Raji (cell line): ENCODE measurements around the gene CXCL14.

Source experiments
- POLR2A ChIP-seq: IDR thresholded peaks from 2 replicates; pipeline ENCODE4 v1.6.1; 2011; ENCODE audit warnings: low read depth, low read length, control low read depth; ENCODE audit not compliant: insufficient read depth

Gene CXCL14

DNA sequence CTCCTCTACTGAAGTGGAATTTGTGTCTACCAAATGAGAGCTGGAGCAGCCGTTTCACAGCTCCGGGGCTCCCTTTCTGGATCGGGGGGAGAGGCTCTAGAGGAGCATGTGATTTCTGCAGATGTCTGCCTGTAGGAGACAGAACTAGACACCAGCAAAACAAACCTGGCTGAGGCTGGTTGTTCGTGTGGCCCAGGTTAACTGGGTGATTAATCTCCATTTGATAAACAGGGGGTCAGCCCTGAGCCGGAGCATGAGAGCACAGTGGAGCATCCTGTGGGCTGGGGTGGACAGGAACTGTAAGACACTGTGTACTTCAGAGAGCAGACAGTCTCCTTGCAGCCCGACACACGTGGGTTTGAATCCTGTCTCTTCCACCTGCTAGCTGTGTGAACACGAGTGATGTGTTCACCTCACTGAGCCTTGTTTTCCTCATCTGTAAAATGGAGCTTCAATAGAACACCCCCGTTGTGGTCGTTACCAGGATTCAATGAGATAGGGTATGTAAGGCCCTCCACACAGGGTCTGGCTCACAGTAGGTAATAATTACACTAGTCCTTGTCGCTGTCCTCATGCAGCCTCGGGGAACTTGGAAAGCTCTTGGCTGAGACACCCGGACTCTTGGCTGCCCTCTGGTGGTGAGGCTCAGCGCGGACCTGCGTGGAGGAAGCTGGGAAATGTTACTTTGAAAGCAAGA lies 12.9 kb downstream of the CXCL14 start:
- no peak for TF ChIP-seq POLR2A

DNA sequence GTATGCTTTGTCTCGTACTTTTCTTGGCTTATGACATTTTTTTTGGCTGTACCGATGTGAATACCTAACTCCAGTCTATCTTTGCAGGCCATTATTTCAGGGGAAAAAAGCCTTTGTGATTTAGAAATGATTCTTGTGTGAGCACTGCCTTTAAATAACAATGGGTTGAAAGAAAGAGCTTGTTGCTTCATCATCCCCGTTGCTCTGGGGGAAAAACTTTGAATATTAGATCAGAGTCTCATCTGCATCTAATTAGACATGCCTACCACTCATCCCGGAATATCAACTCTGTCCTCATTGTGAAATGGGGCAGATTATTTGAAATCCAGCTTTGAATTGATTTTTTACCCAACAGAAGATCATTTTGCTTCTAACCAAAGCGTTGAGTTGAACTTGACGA lies 13.5 kb downstream of the CXCL14 start:
- no peak for TF ChIP-seq POLR2A

DNA sequence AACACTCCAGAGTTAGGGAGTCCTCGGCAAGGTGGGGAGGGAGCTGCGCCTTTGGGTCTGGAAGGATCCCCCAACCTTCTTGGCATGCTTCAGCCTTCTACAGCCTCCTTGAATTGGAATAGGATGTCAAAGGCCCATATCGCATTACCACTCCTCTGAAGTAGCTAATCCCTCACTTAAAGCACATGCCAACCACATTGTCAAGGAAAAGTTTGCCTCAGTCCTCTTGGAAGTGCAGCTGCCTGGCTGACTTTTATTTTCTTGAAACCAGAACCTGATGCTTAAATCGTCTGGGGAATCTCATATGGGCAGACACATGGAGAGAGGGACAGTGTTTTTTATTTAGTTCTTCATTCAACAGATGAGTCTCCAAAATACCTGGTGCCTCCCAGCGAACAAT lies 14.5 kb downstream of the CXCL14 start:
- TF ChIP-seq POLR2A = no peak

DNA sequence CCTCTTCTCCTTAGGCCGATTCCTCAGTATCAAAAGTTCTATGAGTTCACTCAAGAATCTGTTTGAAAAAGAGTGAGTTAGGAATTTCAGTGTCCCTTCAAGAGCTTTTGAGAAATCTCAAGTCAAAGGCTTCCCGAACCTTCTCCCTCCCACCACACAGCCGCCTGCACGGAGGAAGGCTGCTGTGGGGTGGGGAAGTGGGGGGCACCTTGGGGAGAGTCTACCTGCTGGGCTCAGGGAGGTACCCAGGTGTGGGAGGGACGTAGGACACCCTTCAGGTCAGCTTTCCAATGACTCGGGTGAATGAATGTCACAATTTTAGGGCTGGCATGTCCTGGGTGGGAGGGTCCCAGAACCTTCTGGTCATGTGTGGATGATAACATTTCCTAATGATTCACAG lies 17.5 kb downstream of the CXCL14 start:
- no peak for TF ChIP-seq POLR2A

DNA sequence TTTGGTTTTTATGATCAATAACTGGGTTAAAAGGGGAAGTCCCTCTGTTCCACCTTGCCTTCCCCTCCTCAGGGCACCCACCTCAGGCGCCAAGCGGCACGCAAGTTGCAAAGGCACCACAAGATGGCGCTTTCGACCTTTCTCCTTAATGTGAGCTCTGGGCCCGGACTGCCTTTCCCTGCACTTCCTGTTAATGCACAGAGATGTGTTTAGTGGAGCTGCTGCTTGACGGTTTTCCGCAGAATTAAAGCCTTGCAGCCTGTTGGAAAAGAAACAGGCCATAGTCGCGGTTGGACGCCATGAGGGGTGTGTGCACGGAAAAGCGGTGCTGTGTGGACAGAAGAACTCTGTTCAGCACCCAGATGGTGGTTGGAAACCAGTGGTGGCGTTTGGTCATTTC lies 17.9 kb downstream of the CXCL14 start:
- no peak for TF ChIP-seq POLR2A

DNA sequence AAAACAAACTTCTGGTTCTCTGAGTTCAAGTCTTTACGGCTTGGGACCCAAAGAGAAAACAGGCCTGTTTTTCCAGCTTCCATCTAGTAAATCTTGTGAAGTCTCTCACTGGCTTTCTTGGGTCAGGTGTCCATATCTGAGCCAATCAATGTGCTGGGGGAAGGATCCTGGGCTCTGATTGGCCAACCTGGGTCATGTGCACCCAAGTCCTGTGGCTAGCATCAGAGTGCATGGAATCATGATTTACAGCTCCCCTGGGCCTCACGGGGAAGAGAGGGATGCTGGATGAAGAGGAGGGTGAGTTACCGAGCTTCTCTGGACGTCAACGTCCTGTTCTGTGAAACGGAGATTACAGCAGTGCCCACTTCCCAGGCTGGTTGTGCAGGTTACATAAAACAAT lies 19.4 kb downstream of the CXCL14 start:
- no peak for TF ChIP-seq POLR2A

DNA sequence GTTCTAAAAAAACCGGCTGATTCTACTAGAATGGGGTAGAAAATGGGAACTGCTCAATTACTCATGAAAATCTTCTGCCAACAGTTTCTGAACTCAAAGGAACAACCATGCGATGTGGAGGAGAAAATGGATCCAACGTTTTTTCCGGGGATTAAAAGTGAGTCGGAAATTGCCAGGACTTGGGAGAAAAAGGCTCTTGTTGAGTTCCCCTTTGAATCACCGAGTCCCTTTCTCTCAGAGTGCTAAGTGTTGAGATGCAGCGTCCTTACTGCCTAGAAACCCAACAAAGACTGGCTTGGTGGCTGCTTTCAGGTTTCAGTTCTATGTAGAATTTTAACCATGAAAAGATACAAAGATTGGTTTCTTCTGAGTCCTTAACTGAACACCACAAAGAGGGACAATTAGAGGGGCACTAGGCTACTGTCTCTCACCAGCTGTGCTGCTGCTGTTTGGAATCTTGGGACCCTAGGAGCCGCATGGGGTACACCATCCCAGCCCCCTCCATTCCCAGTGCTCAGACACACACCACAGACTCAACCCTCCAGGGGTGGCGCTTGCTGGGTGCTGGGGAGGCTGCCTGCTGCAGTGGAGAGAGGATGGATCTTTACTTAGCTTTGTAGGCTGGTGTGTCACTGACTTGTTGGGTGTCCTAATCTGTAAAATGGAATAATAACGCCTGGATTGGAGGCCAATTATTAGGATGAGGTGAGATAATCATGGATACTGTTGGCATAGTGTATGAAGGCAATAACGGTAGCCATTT lies 21.5 kb downstream of the CXCL14 start:
- no peak for TF ChIP-seq POLR2A

DNA sequence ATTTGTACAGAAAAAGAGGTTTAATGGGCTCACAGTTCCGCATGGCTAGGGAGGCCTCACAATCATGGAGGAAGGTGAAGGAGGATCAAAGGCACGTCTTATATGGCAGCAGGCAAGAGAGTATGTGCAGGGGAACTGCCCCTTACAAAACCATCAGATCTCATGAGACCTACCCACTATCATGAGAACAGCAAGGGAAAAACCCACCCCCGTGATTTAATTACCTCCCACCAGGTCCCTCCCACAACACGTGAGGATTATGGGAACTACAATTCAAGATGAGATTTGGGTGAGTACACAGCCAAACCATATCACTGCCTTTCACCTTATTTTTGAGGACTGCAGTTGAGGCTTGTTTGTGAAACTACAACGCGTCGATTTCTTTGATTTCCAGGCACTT lies 22.2 kb downstream of the CXCL14 start:
- no peak for TF ChIP-seq POLR2A

DNA sequence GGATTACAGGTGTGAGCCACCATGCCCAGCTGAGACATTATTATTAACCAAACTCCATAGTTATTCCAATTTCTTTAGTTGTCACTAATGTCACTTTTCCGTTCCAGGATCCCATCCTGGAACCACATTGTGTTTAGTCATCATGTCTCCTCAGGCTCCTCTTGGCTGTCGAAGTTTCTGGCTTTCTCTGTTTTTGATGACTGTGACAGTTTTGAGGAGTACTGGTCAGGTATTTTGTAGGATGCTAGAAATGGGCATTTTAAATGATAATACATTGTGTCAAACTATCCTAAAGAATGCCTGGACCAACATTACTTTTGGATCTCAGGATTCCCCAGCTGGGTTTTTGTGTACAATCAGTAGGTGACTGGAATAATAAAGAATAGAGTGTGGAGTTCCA lies 23.3 kb downstream of the CXCL14 start:
- TF ChIP-seq POLR2A = no peak

DNA sequence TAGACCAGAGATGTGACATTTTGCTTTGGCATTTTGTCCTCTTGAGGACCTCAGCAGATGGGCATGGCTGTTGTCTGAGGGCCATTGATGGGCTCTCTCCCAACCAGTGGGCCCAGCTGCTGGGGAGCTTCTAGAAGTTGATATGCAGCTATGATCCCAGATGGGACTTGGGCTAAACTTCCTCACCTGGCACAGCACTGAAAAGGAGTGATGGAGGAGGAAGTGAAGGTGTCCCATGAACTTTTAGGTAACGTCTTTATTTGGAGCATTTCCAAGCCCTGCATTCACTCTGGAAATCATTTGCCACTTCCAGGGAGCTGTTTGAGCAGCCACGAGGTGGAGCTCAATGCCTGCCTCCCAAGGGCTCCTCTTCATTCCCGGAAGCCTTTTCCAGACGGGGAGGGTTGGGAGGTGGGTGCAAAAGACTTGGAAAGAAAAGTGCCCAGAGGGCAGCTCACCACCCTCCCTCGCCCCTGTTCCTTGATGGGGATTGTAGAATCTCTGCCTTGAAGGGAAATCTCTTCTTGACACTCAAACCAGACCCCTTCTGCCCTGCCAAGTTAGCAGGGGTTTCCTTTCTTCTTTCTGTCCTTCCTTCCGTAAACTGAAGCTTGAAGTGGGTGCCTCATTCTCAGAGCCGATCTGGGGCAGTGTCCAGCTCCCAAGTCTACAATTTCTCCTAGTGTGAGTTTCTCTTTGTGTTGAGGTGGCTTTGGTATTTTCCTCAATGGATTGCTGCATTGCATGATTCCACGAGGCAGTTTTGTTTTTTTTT lies 24.9 kb downstream of the CXCL14 start:
- TF ChIP-seq POLR2A = no peak

DNA sequence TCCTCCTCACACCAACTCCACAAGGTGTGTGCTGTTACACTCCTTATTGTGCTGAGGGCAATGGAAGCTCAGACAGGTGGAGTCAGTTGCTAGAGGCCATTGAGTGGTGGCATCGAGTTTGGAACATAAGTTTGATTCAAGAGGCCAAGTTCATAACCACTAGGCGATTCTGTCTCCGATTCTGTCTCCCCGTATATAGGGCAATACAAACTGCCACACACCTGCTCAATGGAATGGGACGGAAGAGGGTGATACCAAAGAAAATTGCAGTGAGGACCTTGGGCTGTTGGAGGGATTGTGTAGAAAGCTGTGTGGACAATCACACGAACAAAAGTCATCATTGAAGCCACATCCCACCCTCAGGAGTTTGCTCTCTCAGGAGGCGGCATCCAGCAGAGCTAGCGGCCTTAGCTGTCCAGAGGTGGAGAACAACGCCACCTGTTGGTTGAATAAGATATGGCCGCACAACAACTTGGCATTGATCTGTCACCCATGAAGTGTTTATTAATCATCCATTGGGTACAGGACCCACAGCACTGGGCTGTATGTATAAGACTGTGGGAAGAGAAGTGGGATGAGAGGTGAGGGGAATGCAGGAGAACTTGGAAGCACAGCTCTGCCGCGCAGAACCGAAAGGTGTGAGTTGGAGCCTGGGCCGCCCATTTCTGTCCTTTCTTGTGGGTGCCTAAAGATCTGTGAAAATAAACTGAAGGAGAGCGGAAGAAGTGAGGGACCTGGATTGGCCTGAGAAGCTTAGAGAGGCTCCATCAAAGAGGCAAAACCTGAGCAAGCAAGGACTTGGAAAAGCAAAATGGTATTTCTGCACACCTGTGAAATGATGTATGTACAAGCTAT lies 27.0 kb downstream of the CXCL14 start:
- TF ChIP-seq POLR2A = no peak

DNA sequence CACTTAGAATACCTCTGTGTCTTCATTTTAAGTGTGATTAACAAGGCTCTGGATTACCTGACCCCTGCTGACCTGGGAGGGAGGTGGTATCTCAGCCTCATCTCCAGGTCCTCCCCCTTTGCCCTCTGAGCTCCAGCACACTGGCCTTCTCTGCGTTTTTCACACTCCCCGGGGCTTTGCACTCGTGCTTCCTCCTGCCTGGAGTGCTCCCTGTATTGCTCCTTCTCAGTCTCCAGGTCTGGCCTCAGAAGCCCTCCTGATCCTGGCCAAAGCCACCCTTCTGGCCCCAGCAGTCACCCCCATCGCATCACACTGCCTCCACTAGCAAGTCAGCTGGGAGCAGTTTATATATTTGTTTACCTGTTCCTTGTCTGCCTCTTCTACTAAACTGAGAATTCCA lies 29.4 kb downstream of the CXCL14 start:
- TF ChIP-seq POLR2A = no peak

DNA sequence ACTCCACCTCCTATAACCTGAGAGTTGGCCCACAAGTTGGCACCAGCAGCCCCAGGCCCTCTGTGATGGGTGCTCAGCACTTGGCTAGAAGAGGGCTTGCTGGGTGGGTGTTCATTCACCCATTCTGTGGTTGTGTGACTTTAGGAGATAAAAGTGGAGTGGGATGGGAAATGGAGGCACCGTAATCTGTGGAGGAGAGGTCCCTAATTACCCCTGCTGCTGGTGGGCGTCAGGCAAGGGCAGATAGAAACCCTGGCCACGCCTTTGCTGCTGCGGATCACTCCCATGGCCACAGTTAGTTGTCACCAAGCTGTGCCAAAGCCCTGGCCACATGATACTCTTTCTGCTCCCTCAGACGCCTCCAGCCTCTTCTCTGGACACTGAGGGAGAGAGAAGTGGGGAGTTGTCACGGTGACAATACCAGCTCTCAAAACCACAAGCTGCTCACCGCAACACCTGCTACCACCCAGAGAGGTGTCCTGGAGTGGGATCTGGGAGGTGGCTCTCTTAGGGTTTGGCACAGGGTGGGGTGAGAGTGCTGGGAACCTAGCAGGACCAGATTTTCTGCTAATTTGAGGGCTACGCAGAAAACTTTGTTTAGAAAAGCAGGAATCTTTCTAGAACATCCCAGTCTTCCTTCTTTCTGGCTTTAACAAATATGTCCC lies 31.1 kb downstream of the CXCL14 start:
- no peak for TF ChIP-seq POLR2A

DNA sequence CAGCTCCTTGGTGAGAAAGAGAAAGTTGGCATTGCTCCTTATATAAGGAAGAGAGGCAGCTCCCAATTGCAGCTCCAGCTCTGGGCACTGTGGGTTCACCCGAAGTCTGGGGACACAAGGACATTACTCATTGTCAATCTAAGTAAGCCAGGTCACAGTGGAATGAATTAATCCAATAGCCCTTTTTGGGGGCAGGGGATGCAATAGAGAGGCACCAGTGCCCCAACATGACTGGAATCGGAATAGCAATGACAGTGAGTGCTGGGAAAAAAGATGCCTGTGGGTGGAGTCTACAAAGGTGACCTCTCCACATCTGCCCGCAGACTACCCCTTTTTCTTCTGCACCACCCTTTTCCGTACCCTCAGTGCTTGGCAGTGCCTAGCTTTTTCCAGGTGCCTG lies 31.9 kb downstream of the CXCL14 start:
- TF ChIP-seq POLR2A = no peak
